NT2/D1 (cell line): Measurements from ENCODE around the gene EDDM13.

Source experiments
- DNase-seq: peaks from one replicate; pipeline ENCODE4 v3.0.0-alpha.2; 2011; ENCODE audit warnings: low read depth, low spot score
- H3K27me3 ChIP-seq: 2 replicates; pipeline ENCODE4 v1.6.0; 2011; ENCODE audit warnings: mild to moderate bottlenecking; ENCODE audit not compliant: insufficient read length, insufficient read depth
- H3K36me3 ChIP-seq: 2 replicates; pipeline ENCODE4 v1.6.1; 2011; ENCODE audit warnings: mild to moderate bottlenecking, low read length, mixed read lengths; ENCODE audit not compliant: insufficient read depth, insufficient read length
- H3K4me1 ChIP-seq: 2 replicates; pipeline ENCODE4 v1.5.1; 2011; ENCODE audit not compliant: insufficient read depth, insufficient read length
- H3K4me3 ChIP-seq: 2 replicates; pipeline ENCODE4 v1.5.1; 2011; ENCODE audit warnings: low read depth; ENCODE audit not compliant: insufficient read length
- H3K9ac ChIP-seq: 2 replicates; pipeline ENCODE4 v1.6.0; 2011; ENCODE audit warnings: low read depth; ENCODE audit not compliant: insufficient read length
- H3K9me3 ChIP-seq: 2 replicates; pipeline ENCODE4 v1.5.1; 2011; ENCODE audit warnings: mild to moderate bottlenecking, low read length; ENCODE audit not compliant: insufficient read depth
- SUZ12 ChIP-seq: IDR thresholded peaks from 2 replicates; pipeline ENCODE4 v1.6.1; 2011; ENCODE audit not compliant: insufficient read length, insufficient read depth; ENCODE audit errors: extremely low read depth
- YY1 ChIP-seq: IDR thresholded peaks from 2 replicates; pipeline ENCODE4 v1.6.1; 2011; ENCODE audit not compliant: insufficient read length, insufficient read depth
- ZNF274 ChIP-seq: IDR thresholded peaks from 2 replicates; pipeline ENCODE4 v1.6.1; 2011; ENCODE audit warnings: mild to moderate bottlenecking, low read depth, low read length

EDDM13 gene

GRCh38 chr19:56315077-56315828 is 42.7 kb downstream of the EDDM13 start:
- peaks cover 16% of the 10 kb centered on the region for H3K36me3 ChIP-seq
- 0 out of 2 replicates have a peak, but pooled peaks cover under 1% of the 10 kb centered on the region for H3K9me3 ChIP-seq
- H3K4me3 ChIP-seq: peak overlapping the region; percentile 81
- no peaks in the 10 kb centered on the region for H3K27me3 ChIP-seq
- peak overlapping the region; percentile 87 for H3K9ac ChIP-seq
- TF ChIP-seq ZNF274: no peak
- no peak for TF ChIP-seq SUZ12
- no peak for TF ChIP-seq YY1
- H3K4me1 ChIP-seq: no peaks in the 10 kb centered on the region
- peak; percentile 88 for DNase-seq

- H3K9ac ChIP-seq: no peak overlapping the region
- no peaks in the 10 kb centered on the region for H3K4me1 ChIP-seq
- no peak for TF ChIP-seq YY1
- TF ChIP-seq SUZ12: no peak
- H3K4me3 ChIP-seq: no peak overlapping the region
- H3K36me3 ChIP-seq: peaks cover 11% of the 10 kb centered on the region
- DNase-seq: no peak
- no peaks in the 10 kb centered on the region for H3K9me3 ChIP-seq
- no peaks in the 10 kb centered on the region for H3K27me3 ChIP-seq
Measured at GRCh38 chr19:56316728-56317127, 44.2 kb downstream of the EDDM13 start.

GRCh38 chr19:56317749-56318148 is 45.2 kb downstream of the EDDM13 start:
- TF ChIP-seq ZNF274: no peak
- TF ChIP-seq YY1: no peak
- no peak for TF ChIP-seq SUZ12
- H3K4me1 ChIP-seq: no peaks in the 10 kb centered on the region

GRCh38 chr19:56319991-56320390 is 47.4 kb downstream of the EDDM13 start:
- DNase-seq: no peak
- Histone ChIP-seq H3K9ac (no peak overlapping the region), H3K4me1 (no peaks in the 10 kb centered on the region)

More at GRCh38 chr19:56317749-56318148, 45.2 kb downstream of the EDDM13 start:
- peaks cover 4% of the 10 kb centered on the region for H3K36me3 ChIP-seq
- no peaks in the 10 kb centered on the region for H3K9me3 ChIP-seq
- no peak overlapping the region for H3K4me3 ChIP-seq
- H3K9ac ChIP-seq: no peak overlapping the region
- no peak for DNase-seq
- no peaks in the 10 kb centered on the region for H3K27me3 ChIP-seq

GRCh38 chr19:56321254-56321988 is 48.9 kb downstream of the EDDM13 start:
- no peak for TF ChIP-seq YY1
- no peak for TF ChIP-seq SUZ12
- no peak for TF ChIP-seq ZNF274
- DNase-seq: no peak
- no peak overlapping the region for H3K4me3 ChIP-seq
- H3K27me3 ChIP-seq: no peaks in the 10 kb centered on the region
- H3K4me1 ChIP-seq: no peaks in the 10 kb centered on the region
- H3K9me3 ChIP-seq: no peaks in the 10 kb centered on the region
- no peak overlapping the region for H3K9ac ChIP-seq
- H3K36me3 ChIP-seq: no peaks in the 10 kb centered on the region

More at GRCh38 chr19:56319991-56320390, 47.4 kb downstream of the EDDM13 start:
- Histone ChIP-seq H3K27me3 (no peaks in the 10 kb centered on the region), H3K36me3 (no peaks in the 10 kb centered on the region), H3K9me3 (no peaks in the 10 kb centered on the region), H3K4me3 (no peak overlapping the region)
- TF ChIP-seq YY1 (no peak), SUZ12 (no peak), ZNF274 (no peak)

- no peak for DNase-seq
- H3K4me3 ChIP-seq: no peak overlapping the region
- H3K9ac ChIP-seq: no peak overlapping the region
- H3K9me3 ChIP-seq: no peaks in the 10 kb centered on the region
- no peaks in the 10 kb centered on the region for H3K27me3 ChIP-seq
- H3K4me1 ChIP-seq: no peaks in the 10 kb centered on the region
- TF ChIP-seq SUZ12: no peak
- TF ChIP-seq ZNF274: no peak
- H3K36me3 ChIP-seq: no peaks in the 10 kb centered on the region
Measured at GRCh38 chr19:56321989-56322440, 49.5 kb downstream of the EDDM13 start.

GRCh38 chr19:56324436-56324835 is 51.9 kb downstream of the EDDM13 start:
- H3K9me3 ChIP-seq: no peaks in the 10 kb centered on the region
- H3K36me3 ChIP-seq: no peaks in the 10 kb centered on the region
- no peak for DNase-seq
- TF ChIP-seq SUZ12 (no peak), YY1 (no peak), ZNF274 (no peak)
- H3K4me1 ChIP-seq: no peaks in the 10 kb centered on the region
- H3K27me3 ChIP-seq: no peaks in the 10 kb centered on the region
- no peak overlapping the region for H3K9ac ChIP-seq
- H3K4me3 ChIP-seq: no peak overlapping the region
